ENCODE measurements around the gene RASEF. TPM values are rescaled to one million over a fixed set of nuclear protein-coding genes. Genes with fewer than 3 reads are reported as not detected.

Gene RASEF
- total RNA-seq, 1 experiment from 2014 or later = 0.09 TPM

DNA sequence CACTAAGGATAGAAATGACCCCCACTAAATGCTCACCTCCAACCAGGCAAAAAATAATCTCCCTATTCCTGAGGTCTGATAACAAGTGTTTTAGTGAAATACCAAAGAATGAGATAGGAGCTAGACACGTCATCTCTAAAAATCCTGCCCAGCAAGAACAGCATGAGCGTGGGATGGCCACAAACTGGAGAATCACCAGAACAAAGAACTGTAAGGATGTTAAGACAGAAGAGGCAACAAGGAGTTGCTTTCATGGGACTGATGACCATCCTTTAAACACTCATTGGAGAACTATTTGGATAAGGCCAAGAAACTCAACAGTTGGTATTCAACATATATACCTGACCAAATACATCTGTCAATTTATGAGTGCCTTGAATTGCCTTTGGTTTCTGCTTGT is 113.7 kb downstream of the RASEF start:
- no peaks in the 10 kb centered on the region for H3K9me3 ChIP-seq (ENCODE audit: low read depth, low read length, poor library complexity, severe bottlenecking)
- DNase-seq (ENCODE audit: low spot score) = no peak
- no peaks in the 10 kb centered on the region for H3K4me1 ChIP-seq (ENCODE audit: insufficient read depth, low read length, poor library complexity, severe bottlenecking)
- H3K4me3 ChIP-seq (ENCODE audit: low read depth, low read length, poor library complexity, severe bottlenecking) = no peak overlapping the region
- H3K27me3 ChIP-seq (replicated peaks; ENCODE audit: insufficient read depth, low read depth, low read length, poor library complexity) = peaks cover 12% of the 10 kb centered on the region
- no peaks in the 10 kb centered on the region for H3K36me3 ChIP-seq (ENCODE audit: insufficient read depth, low read length, poor library complexity, severe bottlenecking)
- BruUV-seq (replicated peaks) = no TSS peak
- intact Hi-C loops (cut with micrococcal nuclease; ENCODE audit: unreplicated experiment) = no loop called here
- TF ChIP-seq EZH2 (IDR thresholded peaks at IDR 0.05; ENCODE audit: borderline replicate concordance, low read depth, low read length, poor library complexity, severe bottlenecking) = no peak
- TF ChIP-seq, protein P1, sequence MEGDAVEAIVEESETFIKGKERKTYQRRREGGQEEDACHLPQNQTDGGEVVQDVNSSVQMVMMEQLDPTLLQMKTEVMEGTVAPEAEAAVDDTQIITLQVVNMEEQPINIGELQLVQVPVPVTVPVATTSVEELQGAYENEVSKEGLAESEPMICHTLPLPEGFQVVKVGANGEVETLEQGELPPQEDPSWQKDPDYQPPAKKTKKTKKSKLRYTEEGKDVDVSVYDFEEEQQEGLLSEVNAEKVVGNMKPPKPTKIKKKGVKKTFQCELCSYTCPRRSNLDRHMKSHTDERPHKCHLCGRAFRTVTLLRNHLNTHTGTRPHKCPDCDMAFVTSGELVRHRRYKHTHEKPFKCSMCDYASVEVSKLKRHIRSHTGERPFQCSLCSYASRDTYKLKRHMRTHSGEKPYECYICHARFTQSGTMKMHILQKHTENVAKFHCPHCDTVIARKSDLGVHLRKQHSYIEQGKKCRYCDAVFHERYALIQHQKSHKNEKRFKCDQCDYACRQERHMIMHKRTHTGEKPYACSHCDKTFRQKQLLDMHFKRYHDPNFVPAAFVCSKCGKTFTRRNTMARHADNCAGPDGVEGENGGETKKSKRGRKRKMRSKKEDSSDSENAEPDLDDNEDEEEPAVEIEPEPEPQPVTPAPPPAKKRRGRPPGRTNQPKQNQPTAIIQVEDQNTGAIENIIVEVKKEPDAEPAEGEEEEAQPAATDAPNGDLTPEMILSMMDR (conservative IDR thresholded peaks at IDR 0.05; ENCODE audit: low read depth, low read length) = no peak
- no peak overlapping the region for H3K27ac ChIP-seq (ENCODE audit: low read depth, low read length, poor library complexity, severe bottlenecking)
- POLR2A ChIA-PET (ENCODE audit: low non-redundant PET) = no interaction called here
- CTCF ChIA-PET = no interaction called here

DNA sequence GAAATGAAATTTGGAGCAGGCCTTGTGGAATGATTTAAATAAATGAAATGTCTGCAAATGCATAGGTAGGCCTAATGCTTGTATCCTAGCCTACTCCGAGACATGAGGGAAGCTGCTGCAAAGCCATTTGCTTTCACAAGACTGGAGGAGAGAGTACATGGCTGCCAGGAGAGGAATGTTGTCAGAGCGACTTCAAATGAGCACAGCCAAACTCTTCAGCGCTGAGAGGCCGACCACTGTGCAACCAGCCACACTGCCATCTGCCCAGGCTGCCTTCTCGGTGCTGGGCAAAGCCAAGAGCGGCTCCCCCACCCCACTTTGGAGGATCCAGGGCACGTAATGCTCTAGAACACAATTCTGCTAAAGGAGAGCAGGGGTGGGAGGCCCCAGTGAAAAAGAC is 122.6 kb downstream of the RASEF start:
- ChIA-PET CTCF (no interaction called here), POLR2A (ENCODE audit: low non-redundant PET) (no interaction called here)
- Histone ChIP-seq H3K36me3 (ENCODE audit: insufficient read depth, low read length, poor library complexity, severe bottlenecking) (no peaks in the 10 kb centered on the region), H3K27ac (ENCODE audit: low read depth, low read length, poor library complexity, severe bottlenecking) (no peak overlapping the region), H3K27me3 (replicated peaks; ENCODE audit: insufficient read depth, low read depth, low read length, poor library complexity) (no peaks in the 10 kb centered on the region), H3K4me3 (ENCODE audit: low read depth, low read length, poor library complexity, severe bottlenecking) (no peak overlapping the region), H3K9me3 (ENCODE audit: low read depth, low read length, poor library complexity, severe bottlenecking) (no peaks in the 10 kb centered on the region), H3K4me1 (ENCODE audit: insufficient read depth, low read length, poor library complexity, severe bottlenecking) (no peaks in the 10 kb centered on the region)
- intact Hi-C loops (cut with micrococcal nuclease; ENCODE audit: unreplicated experiment) = no loop called here
- no peak for TF ChIP-seq EZH2 (IDR thresholded peaks at IDR 0.05; ENCODE audit: borderline replicate concordance, low read depth, low read length, poor library complexity, severe bottlenecking)
- TF ChIP-seq, protein P1 (conservative IDR thresholded peaks at IDR 0.05; ENCODE audit: low read depth, low read length) = no peak
- no peak for DNase-seq (ENCODE audit: low spot score)
- no TSS peak for BruUV-seq (replicated peaks)

DNA sequence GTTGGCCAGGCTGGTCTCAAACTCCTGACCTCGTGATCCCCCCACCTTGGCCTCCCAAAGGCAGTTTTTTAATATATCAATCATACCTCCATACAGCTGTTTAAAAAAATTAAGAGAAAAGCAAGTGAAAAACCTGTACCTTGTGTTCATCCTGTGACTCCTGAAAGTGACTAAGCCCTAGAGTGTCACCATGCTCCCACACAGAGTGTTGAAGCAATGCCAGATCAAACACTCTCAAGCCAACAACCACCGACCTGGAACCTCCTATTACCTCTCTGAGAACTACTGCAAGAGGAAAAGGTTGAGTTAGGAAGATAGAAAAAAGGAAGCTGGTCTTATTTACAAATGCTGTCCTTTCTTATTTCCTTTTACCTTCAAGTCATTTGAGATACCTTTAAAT is 123.5 kb downstream of the RASEF start:
- no TSS peak for BruUV-seq (replicated peaks)
- ChIA-PET CTCF (no interaction called here), POLR2A (ENCODE audit: low non-redundant PET) (no interaction called here)
- no peak for DNase-seq (ENCODE audit: low spot score)
- TF ChIP-seq EZH2 (IDR thresholded peaks at IDR 0.05; ENCODE audit: borderline replicate concordance, low read depth, low read length, poor library complexity, severe bottlenecking) = no peak
- TF ChIP-seq, protein P1 (conservative IDR thresholded peaks at IDR 0.05; ENCODE audit: low read depth, low read length) = no peak
- Histone ChIP-seq H3K4me3 (ENCODE audit: low read depth, low read length, poor library complexity, severe bottlenecking) (no peak overlapping the region), H3K4me1 (ENCODE audit: insufficient read depth, low read length, poor library complexity, severe bottlenecking) (no peaks in the 10 kb centered on the region), H3K27ac (ENCODE audit: low read depth, low read length, poor library complexity, severe bottlenecking) (no peak overlapping the region), H3K27me3 (replicated peaks; ENCODE audit: insufficient read depth, low read depth, low read length, poor library complexity) (no peaks in the 10 kb centered on the region), H3K9me3 (ENCODE audit: low read depth, low read length, poor library complexity, severe bottlenecking) (no peaks in the 10 kb centered on the region), H3K36me3 (ENCODE audit: insufficient read depth, low read length, poor library complexity, severe bottlenecking) (no peaks in the 10 kb centered on the region)
- intact Hi-C loops (cut with micrococcal nuclease; ENCODE audit: unreplicated experiment) = no loop called here

All from A673 (cell line).